Caco-2 (cell line): Measurements from ENCODE around the gene TPD52L1. TPM values are rescaled to one million over a fixed set of nuclear protein-coding genes. Genes with fewer than 3 reads are reported as not detected.

ENCODE experiments used
- BruUV-seq: library from RNA; stranded (reverse); fragments of 400-500 nt; replicated peaks from 2 replicates; lab custom pipeline; 2021; lab: Mats Ljungman, UMichigan
- CTCF ChIA-PET: fragments of 300-600 bp; sonication (Branson Sonifier 250); formaldehyde crosslinking; loops from one replicate; lab custom pipeline; 2022; ENCODE audit warnings: antibody characterized with exemption; lab: Charles Lee
- POLR2A ChIA-PET: fragments of 300-600 bp; sonication (Branson Sonifier 250); formaldehyde crosslinking; loops from one replicate; lab custom pipeline; 2022; ENCODE audit warnings: antibody characterized with exemption; lab: Charles Lee
- DNase-seq, 2 experiments: peaks; one replicate each; pipeline versions ENCODE4 v3.0.0 to v3.0.0-alpha.2; 2020 to 2022
- H3K27me3 ChIP-seq: replicated peaks from 2 replicates; pipeline ENCODE4 v1.6.0; 2011; ENCODE audit warnings: low read length; ENCODE audit not compliant: control insufficient read depth, insufficient read depth
- H3K36me3 ChIP-seq: 2 replicates; pipeline ENCODE4 v1.5.1; 2011; ENCODE audit warnings: low read length; ENCODE audit not compliant: control insufficient read depth, insufficient read depth
- H3K4me1 ChIP-seq: fragments of 250-450 bp; sonication (Bioruptor Pico); 2 replicates; pipeline ENCODE4 v1.5.1; 2020; ENCODE audit warnings: mild to moderate bottlenecking
- H3K4me3 ChIP-seq: 2 replicates; pipeline ENCODE4 v1.5.1; 2011; ENCODE audit warnings: low read depth, mild to moderate bottlenecking, control low read depth, low read length
- H3K9me3 ChIP-seq: fragments of 250-450 bp; sonication (Bioruptor Pico); 2 replicates; pipeline ENCODE4 v1.5.1; 2020; ENCODE audit warnings: mild to moderate bottlenecking, moderate library complexity
- H3K27ac Mint-ChIP-seq: one replicate; pipeline ENCODE4 v1.8.0; 2022; ENCODE audit warnings: mixed read lengths; ENCODE audit not compliant: unreplicated experiment
- H3K27me3 Mint-ChIP-seq: one replicate; pipeline ENCODE4 v1.8.0; 2022; ENCODE audit warnings: mixed read lengths; ENCODE audit not compliant: insufficient read depth, unreplicated experiment
- H3K36me3 Mint-ChIP-seq: one replicate; pipeline ENCODE4 v1.8.0; 2022; ENCODE audit warnings: mild to moderate bottlenecking, mixed read lengths; ENCODE audit not compliant: insufficient read depth, unreplicated experiment
- H3K4me1 Mint-ChIP-seq: one replicate; pipeline ENCODE4 v1.8.0; 2022; ENCODE audit warnings: low read depth, mixed read lengths; ENCODE audit not compliant: unreplicated experiment
- H3K4me3 Mint-ChIP-seq: one replicate; pipeline ENCODE4 v1.8.0; 2022; ENCODE audit warnings: mild to moderate bottlenecking, moderate library complexity, mixed read lengths; ENCODE audit not compliant: unreplicated experiment
- H3K9me3 Mint-ChIP-seq: one replicate; pipeline ENCODE4 v1.8.0; 2022; ENCODE audit warnings: mixed read lengths; ENCODE audit not compliant: unreplicated experiment
- intact Hi-C: fragments of 100-400 bp; cut with micrococcal nuclease; formaldehyde crosslinking; loops from one replicate; pipeline ENCODE4 v1.10.0; 2022; ENCODE audit not compliant: unreplicated experiment
- total RNA-seq: library from RNA; stranded (reverse); gene quantifications from 2 replicates; pipeline ENCODE4 v1.2.3, GENCODE V29; 2022
- TF ChIP-seq, protein P1 (sequence below), 2 experiments: fragments of 200-600 bp in 1 of 2; IDR thresholded peaks; 1 replicate in 1 of 2; 2 replicates in 1 of 2; pipeline versions ENCODE4 v1.5.1 to v1.8.0; 2011 to 2022; ENCODE audit warnings: antibody characterized with exemption in 1 of 2, control low read depth in 1 of 2, inconsistent platforms in 1 of 2, low read depth in 1 of 2, low read length in 1 of 2, mild to moderate bottlenecking in 1 of 2, moderate library complexity in 1 of 2; ENCODE audit not compliant: insufficient read depth in 1 of 2, severe bottlenecking in 1 of 2, unreplicated experiment in 1 of 2

Gene TPD52L1
- total RNA-seq, 1 experiment from 2014 or later, result 83.9 TPM

DNA sequence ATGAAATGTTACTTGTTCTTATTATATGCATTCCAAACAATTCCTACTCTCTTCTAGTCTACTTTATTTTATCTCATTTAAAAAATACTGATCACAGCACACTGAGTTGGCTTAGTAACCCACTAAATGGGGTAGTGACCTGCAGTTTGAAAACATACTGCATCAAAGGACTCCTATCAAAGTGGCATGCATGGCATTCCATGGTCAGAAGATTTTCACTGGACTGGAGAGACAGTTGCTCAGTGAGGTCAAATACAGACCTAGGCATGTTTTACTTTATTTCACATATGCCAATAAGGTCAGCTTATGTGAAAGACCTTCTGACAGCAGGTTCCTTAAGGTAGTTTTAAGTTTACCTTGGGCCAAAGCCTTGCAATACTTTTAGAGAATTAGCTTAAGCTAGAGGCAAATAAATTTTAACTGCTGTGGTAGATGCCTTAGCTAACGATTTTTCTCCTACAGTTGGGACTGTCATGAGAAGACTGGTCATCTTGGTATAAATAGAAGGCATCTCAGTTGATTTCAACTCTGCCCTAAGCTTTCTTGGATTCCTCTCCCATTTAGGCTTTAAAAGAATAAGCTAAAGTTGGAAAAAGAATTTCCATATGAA, 35.1 kb downstream of the TPD52L1 start:
- TF ChIP-seq, protein P1, sequence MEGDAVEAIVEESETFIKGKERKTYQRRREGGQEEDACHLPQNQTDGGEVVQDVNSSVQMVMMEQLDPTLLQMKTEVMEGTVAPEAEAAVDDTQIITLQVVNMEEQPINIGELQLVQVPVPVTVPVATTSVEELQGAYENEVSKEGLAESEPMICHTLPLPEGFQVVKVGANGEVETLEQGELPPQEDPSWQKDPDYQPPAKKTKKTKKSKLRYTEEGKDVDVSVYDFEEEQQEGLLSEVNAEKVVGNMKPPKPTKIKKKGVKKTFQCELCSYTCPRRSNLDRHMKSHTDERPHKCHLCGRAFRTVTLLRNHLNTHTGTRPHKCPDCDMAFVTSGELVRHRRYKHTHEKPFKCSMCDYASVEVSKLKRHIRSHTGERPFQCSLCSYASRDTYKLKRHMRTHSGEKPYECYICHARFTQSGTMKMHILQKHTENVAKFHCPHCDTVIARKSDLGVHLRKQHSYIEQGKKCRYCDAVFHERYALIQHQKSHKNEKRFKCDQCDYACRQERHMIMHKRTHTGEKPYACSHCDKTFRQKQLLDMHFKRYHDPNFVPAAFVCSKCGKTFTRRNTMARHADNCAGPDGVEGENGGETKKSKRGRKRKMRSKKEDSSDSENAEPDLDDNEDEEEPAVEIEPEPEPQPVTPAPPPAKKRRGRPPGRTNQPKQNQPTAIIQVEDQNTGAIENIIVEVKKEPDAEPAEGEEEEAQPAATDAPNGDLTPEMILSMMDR (IDR thresholded peaks at IDR 0.05; ENCODE audit: insufficient read depth in 1 of 2, low read depth in 1 of 2, low read length in 1 of 2, severe bottlenecking in 1 of 2, unreplicated experiment in 1 of 2), result no peak

DNA sequence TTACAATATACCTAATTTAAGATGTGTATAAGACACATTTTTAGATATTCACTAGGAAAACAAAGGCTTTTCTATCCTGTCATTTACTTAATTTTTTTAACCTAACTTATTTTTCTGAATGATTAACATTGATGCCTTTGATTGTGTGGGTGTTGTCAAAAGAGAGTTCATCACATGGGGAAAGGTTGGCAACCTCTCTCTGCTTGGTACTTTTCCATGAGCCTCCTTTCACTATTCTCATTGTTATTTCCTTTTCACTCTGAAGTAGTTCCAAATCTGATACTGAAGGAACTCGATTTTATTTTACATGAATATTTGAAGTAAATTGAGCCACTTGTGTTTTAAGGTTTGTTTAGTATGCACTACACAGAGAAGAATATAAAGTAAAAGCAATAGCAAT, 35.9 kb downstream of the TPD52L1 start:
- no peak for DNase-seq
- no peaks in the 10 kb centered on the region for H3K4me1 Mint-ChIP-seq
- H3K27ac Mint-ChIP-seq, result no peak overlapping the region
- no peaks in the 10 kb centered on the region for H3K27me3 Mint-ChIP-seq
- no TSS peak for BruUV-seq
- no peaks in the 10 kb centered on the region for H3K9me3 Mint-ChIP-seq
- H3K9me3 ChIP-seq, result no peaks in the 10 kb centered on the region
- no peak overlapping the region for H3K4me3 Mint-ChIP-seq
- ChIA-PET POLR2A (no interaction called here), CTCF (no interaction called here)
- intact Hi-C loops, result no loop called here
- H3K4me3 ChIP-seq, result no peak overlapping the region
- no peaks in the 10 kb centered on the region for H3K36me3 Mint-ChIP-seq
- H3K36me3 ChIP-seq, result no peaks in the 10 kb centered on the region
- no peaks in the 10 kb centered on the region for H3K27me3 ChIP-seq
- TF ChIP-seq, protein P1 (IDR thresholded peaks at IDR 0.05; ENCODE audit: insufficient read depth in 1 of 2, low read depth in 1 of 2, low read length in 1 of 2, severe bottlenecking in 1 of 2, unreplicated experiment in 1 of 2), result no peak
- H3K4me1 ChIP-seq, result 0 out of 2 replicates have a peak, but pooled peaks cover 4% of the 10 kb centered on the region

More for the DNA sequence above, 35.1 kb downstream of the TPD52L1 start:
- ChIA-PET CTCF (no interaction called here), POLR2A (no interaction called here)
- no peak overlapping the region for H3K27ac Mint-ChIP-seq
- intact Hi-C loops, result no loop called here
- H3K4me3 Mint-ChIP-seq, result no peak overlapping the region
- no peaks in the 10 kb centered on the region for H3K36me3 Mint-ChIP-seq
- H3K36me3 ChIP-seq, result no peaks in the 10 kb centered on the region
- H3K4me1 Mint-ChIP-seq, result no peaks in the 10 kb centered on the region
- no peaks in the 10 kb centered on the region for H3K9me3 Mint-ChIP-seq
- no peak overlapping the region for H3K4me3 ChIP-seq
- BruUV-seq, result no TSS peak
- no peaks in the 10 kb centered on the region for H3K9me3 ChIP-seq
- no peaks in the 10 kb centered on the region for H3K27me3 Mint-ChIP-seq
- no peak for DNase-seq
- no peaks in the 10 kb centered on the region for H3K27me3 ChIP-seq
- 0 out of 2 replicates have a peak, but pooled peaks cover 4% of the 10 kb centered on the region for H3K4me1 ChIP-seq

DNA sequence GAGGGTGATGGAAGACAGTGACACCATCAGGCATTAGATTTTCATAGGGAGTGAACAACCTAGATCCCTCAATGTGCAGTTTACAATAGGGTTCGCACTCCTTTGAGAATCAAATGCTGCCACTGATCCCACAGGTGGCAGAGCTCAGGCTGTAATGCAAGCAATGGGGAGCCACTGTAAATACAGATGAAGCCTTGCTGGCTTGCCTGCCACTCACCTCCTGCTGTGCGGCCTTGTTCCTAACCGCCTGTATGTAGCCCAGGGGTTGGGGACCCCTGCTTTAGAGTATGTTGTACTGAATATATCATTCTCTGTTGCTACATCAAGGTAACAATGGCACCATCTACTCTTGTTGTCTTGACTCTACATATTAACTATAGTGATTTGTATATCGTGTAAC, 37.1 kb downstream of the TPD52L1 start:
- H3K27ac Mint-ChIP-seq, result no peak overlapping the region
- no peaks in the 10 kb centered on the region for H3K27me3 ChIP-seq
- H3K4me1 Mint-ChIP-seq, result no peaks in the 10 kb centered on the region
- no peaks in the 10 kb centered on the region for H3K27me3 Mint-ChIP-seq
- no peaks in the 10 kb centered on the region for H3K36me3 ChIP-seq
- intact Hi-C loops, result loop anchor here (5.0 kb wide), 1 partner anchor 67 kb away; no protein-coding TSS in a partner anchor
- no TSS peak for BruUV-seq
- no peak overlapping the region for H3K4me3 Mint-ChIP-seq
- ChIA-PET CTCF (no interaction called here), POLR2A (no interaction called here)
- TF ChIP-seq, protein P1 (IDR thresholded peaks at IDR 0.05; ENCODE audit: insufficient read depth in 1 of 2, low read depth in 1 of 2, low read length in 1 of 2, severe bottlenecking in 1 of 2, unreplicated experiment in 1 of 2), result no peak
- no peaks in the 10 kb centered on the region for H3K9me3 Mint-ChIP-seq
- no peak overlapping the region for H3K4me3 ChIP-seq
- no peaks in the 10 kb centered on the region for H3K36me3 Mint-ChIP-seq
- H3K4me1 ChIP-seq, result peaks cover 15% of the 10 kb centered on the region
- H3K9me3 ChIP-seq, result no peaks in the 10 kb centered on the region
- no peak for DNase-seq
